ENCODE results near the gene F2.
"Not testable (repeated sequence)": the region's sequence is repeated elsewhere in the genome, so short reads cannot be mapped to it uniquely, and the experiment has no call there.

The F2 gene

GRCh38 chr11:46719048-46719542 is at the start of gene F2:
F2 (plus strand) TSS chr11:46719213; CDS start chr11:46719236, 23 bp downstream.
- no peak for DNase-seq

GRCh38 chr11:46669711-46670139 is 49.3 kb upstream of the F2 start:
- no peak for DNase-seq

GRCh38 chr11:46670521-46670920 is 48.5 kb upstream of the F2 start:
- DNase-seq = not testable (repeated sequence)

- DNase-seq = no peak
These were observed 47.1 kb upstream of the F2 start for GRCh38 chr11:46671958-46672315.

GRCh38 chr11:46672381-46672839 is 46.6 kb upstream of the F2 start:
- no peak for DNase-seq

GRCh38 chr11:46673713-46674462 is 45.1 kb upstream of the F2 start:
- no peak for DNase-seq

GRCh38 chr11:46674463-46675287 is 44.3 kb upstream of the F2 start:
- DNase-seq = no peak

- DNase-seq = no peak
These were observed 43.6 kb upstream of the F2 start for GRCh38 chr11:46675288-46675851.

- DNase-seq = no peak
These were observed 43.1 kb upstream of the F2 start for GRCh38 chr11:46675949-46676348.

GRCh38 chr11:46676436-46677158 is 42.4 kb upstream of the F2 start:
- DNase-seq = no peak

GRCh38 chr11:46677169-46677568 is 41.8 kb upstream of the F2 start:
- no peak for DNase-seq

GRCh38 chr11:46677991-46678740 is 40.8 kb upstream of the F2 start:
- DNase-seq = no peak

GRCh38 chr11:46678741-46679130 is 40.3 kb upstream of the F2 start:
- no peak for DNase-seq

GRCh38 chr11:46679241-46680163 is 39.5 kb upstream of the F2 start:
- no peak for DNase-seq

- no peak for DNase-seq
These were observed 38.8 kb upstream of the F2 start for GRCh38 chr11:46680164-46680760.

- no peak for DNase-seq
These were observed 38.2 kb upstream of the F2 start for GRCh38 chr11:46680815-46681214.

- DNase-seq = no peak
These were observed 37.2 kb upstream of the F2 start for GRCh38 chr11:46681814-46682213.

GRCh38 chr11:46682773-46683752 is 36.0 kb upstream of the F2 start:
- no peak for DNase-seq

- no peak for DNase-seq
These were observed 34.6 kb upstream of the F2 start for GRCh38 chr11:46684367-46684766.
